Measurements from ENCODE around the gene ZMIZ1. TPM values are rescaled to one million over a fixed set of nuclear protein-coding genes. Genes with fewer than 3 reads are reported as not detected.

ZMIZ1 gene
- total RNA-seq, 1 experiment from 2014 or later, result 42.3 TPM

GRCh38 chr10:79247373-79248137, 178.8 kb downstream of the ZMIZ1 start:
- peaks cover 7% of the 10 kb centered on the region for H3K4me1 Mint-ChIP-seq (ENCODE audit: low read depth, unreplicated experiment)
- Histone ChIP-seq H3K27me3 (replicated peaks; ENCODE audit: control insufficient read depth, insufficient read depth, low read length) (no peaks in the 10 kb centered on the region), H3K4me1 (no peaks in the 10 kb centered on the region), H3K36me3 (ENCODE audit: control insufficient read depth, insufficient read depth, low read length) (no peaks in the 10 kb centered on the region), H3K9me3 (no peaks in the 10 kb centered on the region), H3K4me3 (ENCODE audit: low read depth, low read length) (no peak overlapping the region)
- BruUV-seq (replicated peaks), result no TSS peak
- CTCF ChIA-PET, result no interaction called here
- no peaks in the 10 kb centered on the region for H3K9me3 Mint-ChIP-seq (ENCODE audit: unreplicated experiment)
- TF ChIP-seq CTCF (IDR thresholded peaks at IDR 0.05; ENCODE audit: insufficient read depth in 1 of 2, low read depth in 1 of 2, low read length in 1 of 2, severe bottlenecking in 1 of 2, unreplicated experiment in 1 of 2), result no peak
- intact Hi-C loops (cut with micrococcal nuclease; ENCODE audit: unreplicated experiment), result no loop called here
- POLR2A ChIA-PET, result no interaction called here
- H3K4me3 Mint-ChIP-seq (ENCODE audit: unreplicated experiment), result no peak overlapping the region
- H3K36me3 Mint-ChIP-seq (ENCODE audit: insufficient read depth, unreplicated experiment), result no peaks in the 10 kb centered on the region
- no peak for DNase-seq
- no peaks in the 10 kb centered on the region for H3K27me3 Mint-ChIP-seq (ENCODE audit: insufficient read depth, unreplicated experiment)
- no peak overlapping the region for H3K27ac Mint-ChIP-seq (ENCODE audit: unreplicated experiment)

- Mint-ChIP-seq H3K27me3 (ENCODE audit: insufficient read depth, unreplicated experiment) (no peaks in the 10 kb centered on the region), H3K4me1 (ENCODE audit: low read depth, unreplicated experiment) (peaks cover 7% of the 10 kb centered on the region), H3K9me3 (ENCODE audit: unreplicated experiment) (no peaks in the 10 kb centered on the region), H3K4me3 (ENCODE audit: unreplicated experiment) (no peak overlapping the region), H3K27ac (ENCODE audit: unreplicated experiment) (no peak overlapping the region), H3K36me3 (ENCODE audit: insufficient read depth, unreplicated experiment) (no peaks in the 10 kb centered on the region)
- TF ChIP-seq CTCF (IDR thresholded peaks at IDR 0.05; ENCODE audit: insufficient read depth in 1 of 2, low read depth in 1 of 2, low read length in 1 of 2, severe bottlenecking in 1 of 2, unreplicated experiment in 1 of 2), result no peak
- intact Hi-C loops (cut with micrococcal nuclease; ENCODE audit: unreplicated experiment), result no loop called here
- ChIA-PET CTCF (no interaction called here), POLR2A (no interaction called here)
- no TSS peak for BruUV-seq (replicated peaks)
- DNase-seq, result no peak
- no peak overlapping the region for H3K4me3 ChIP-seq (ENCODE audit: low read depth, low read length)
- H3K27me3 ChIP-seq (replicated peaks; ENCODE audit: control insufficient read depth, insufficient read depth, low read length), result no peaks in the 10 kb centered on the region
- H3K4me1 ChIP-seq, result no peaks in the 10 kb centered on the region
- H3K9me3 ChIP-seq, result no peaks in the 10 kb centered on the region
- H3K36me3 ChIP-seq (ENCODE audit: control insufficient read depth, insufficient read depth, low read length), result no peaks in the 10 kb centered on the region
These were observed 179.8 kb downstream of the ZMIZ1 start for GRCh38 chr10:79248341-79249185.

GRCh38 chr10:79249186-79250121, 180.7 kb downstream of the ZMIZ1 start:
- Histone ChIP-seq H3K9me3 (no peaks in the 10 kb centered on the region), H3K27me3 (replicated peaks; ENCODE audit: control insufficient read depth, insufficient read depth, low read length) (no peaks in the 10 kb centered on the region), H3K4me1 (no peaks in the 10 kb centered on the region), H3K4me3 (ENCODE audit: low read depth, low read length) (no peak overlapping the region), H3K36me3 (ENCODE audit: control insufficient read depth, insufficient read depth, low read length) (no peaks in the 10 kb centered on the region)
- no peak for TF ChIP-seq CTCF (IDR thresholded peaks at IDR 0.05; ENCODE audit: insufficient read depth in 1 of 2, low read depth in 1 of 2, low read length in 1 of 2, severe bottlenecking in 1 of 2, unreplicated experiment in 1 of 2)
- Mint-ChIP-seq H3K4me3 (ENCODE audit: unreplicated experiment) (no peak overlapping the region), H3K27ac (ENCODE audit: unreplicated experiment) (no peak overlapping the region), H3K4me1 (ENCODE audit: low read depth, unreplicated experiment) (peaks cover 7% of the 10 kb centered on the region), H3K36me3 (ENCODE audit: insufficient read depth, unreplicated experiment) (peaks cover 8% of the 10 kb centered on the region), H3K9me3 (ENCODE audit: unreplicated experiment) (no peaks in the 10 kb centered on the region), H3K27me3 (ENCODE audit: insufficient read depth, unreplicated experiment) (no peaks in the 10 kb centered on the region)
- BruUV-seq (replicated peaks), result no TSS peak
- POLR2A ChIA-PET, result no interaction called here
- CTCF ChIA-PET, result no interaction called here
- intact Hi-C loops (cut with micrococcal nuclease; ENCODE audit: unreplicated experiment), result no loop called here
- no peak for DNase-seq

All from Caco-2 (cell line).